Activated CD8-positive, alpha-beta memory T cell treated with anti-CD3 and anti-CD28 coated beads, Interleukin-2, amount 50 U/mL, for 24 hours (primary cell): ENCODE measurements around the gene RRN3.
"Not testable (repeated sequence)": the region's sequence is repeated elsewhere in the genome, so short reads cannot be mapped to it uniquely, and the experiment has no call there.

Experiments used
- DNase-seq: peaks from one replicate; pipeline ENCODE4 v3.0.0-alpha.2; 2020; ENCODE audit errors: extremely low read depth

Gene RRN3, protein sequence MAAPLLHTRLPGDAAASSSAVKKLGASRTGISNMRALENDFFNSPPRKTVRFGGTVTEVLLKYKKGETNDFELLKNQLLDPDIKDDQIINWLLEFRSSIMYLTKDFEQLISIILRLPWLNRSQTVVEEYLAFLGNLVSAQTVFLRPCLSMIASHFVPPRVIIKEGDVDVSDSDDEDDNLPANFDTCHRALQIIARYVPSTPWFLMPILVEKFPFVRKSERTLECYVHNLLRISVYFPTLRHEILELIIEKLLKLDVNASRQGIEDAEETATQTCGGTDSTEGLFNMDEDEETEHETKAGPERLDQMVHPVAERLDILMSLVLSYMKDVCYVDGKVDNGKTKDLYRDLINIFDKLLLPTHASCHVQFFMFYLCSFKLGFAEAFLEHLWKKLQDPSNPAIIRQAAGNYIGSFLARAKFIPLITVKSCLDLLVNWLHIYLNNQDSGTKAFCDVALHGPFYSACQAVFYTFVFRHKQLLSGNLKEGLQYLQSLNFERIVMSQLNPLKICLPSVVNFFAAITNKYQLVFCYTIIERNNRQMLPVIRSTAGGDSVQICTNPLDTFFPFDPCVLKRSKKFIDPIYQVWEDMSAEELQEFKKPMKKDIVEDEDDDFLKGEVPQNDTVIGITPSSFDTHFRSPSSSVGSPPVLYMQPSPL

GRCh38 chr16:15093955-15094827, at the start of gene RRN3:
RRN3 (minus strand) TSS chr16:15094272; CDS start chr16:15094233, 39 bp downstream.
- DNase-seq: peak; percentile 68

GRCh38 chr16:15143601-15144091, 49.6 kb upstream of the RRN3 start:
- not testable (repeated sequence) for DNase-seq

GRCh38 chr16:15142891-15143600, 49.0 kb upstream of the RRN3 start:
- not testable (repeated sequence) for DNase-seq

GRCh38 chr16:15142107-15142890, 48.2 kb upstream of the RRN3 start:
- DNase-seq: not testable (repeated sequence)

DNA sequence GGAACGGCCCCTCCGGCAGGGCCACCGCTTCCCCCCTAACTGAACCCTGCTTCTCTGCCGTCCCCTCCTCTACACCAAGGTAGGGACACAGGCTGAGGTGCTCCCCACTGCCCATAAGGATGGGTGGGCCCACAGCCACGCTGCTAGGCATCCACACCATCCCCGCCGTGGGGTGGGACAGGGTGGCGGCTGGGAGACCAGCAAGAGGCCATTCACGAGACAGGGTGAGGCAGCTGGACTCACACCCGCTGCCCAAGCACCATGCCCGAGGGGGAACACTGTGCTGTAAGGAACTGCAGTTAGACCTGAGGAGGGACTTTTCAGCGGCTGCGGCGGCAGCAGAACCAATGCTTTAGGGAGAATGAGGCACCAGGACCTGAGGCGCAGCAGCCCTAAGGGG, 47.5 kb upstream of the RRN3 start:
- DNase-seq: no peak

DNA sequence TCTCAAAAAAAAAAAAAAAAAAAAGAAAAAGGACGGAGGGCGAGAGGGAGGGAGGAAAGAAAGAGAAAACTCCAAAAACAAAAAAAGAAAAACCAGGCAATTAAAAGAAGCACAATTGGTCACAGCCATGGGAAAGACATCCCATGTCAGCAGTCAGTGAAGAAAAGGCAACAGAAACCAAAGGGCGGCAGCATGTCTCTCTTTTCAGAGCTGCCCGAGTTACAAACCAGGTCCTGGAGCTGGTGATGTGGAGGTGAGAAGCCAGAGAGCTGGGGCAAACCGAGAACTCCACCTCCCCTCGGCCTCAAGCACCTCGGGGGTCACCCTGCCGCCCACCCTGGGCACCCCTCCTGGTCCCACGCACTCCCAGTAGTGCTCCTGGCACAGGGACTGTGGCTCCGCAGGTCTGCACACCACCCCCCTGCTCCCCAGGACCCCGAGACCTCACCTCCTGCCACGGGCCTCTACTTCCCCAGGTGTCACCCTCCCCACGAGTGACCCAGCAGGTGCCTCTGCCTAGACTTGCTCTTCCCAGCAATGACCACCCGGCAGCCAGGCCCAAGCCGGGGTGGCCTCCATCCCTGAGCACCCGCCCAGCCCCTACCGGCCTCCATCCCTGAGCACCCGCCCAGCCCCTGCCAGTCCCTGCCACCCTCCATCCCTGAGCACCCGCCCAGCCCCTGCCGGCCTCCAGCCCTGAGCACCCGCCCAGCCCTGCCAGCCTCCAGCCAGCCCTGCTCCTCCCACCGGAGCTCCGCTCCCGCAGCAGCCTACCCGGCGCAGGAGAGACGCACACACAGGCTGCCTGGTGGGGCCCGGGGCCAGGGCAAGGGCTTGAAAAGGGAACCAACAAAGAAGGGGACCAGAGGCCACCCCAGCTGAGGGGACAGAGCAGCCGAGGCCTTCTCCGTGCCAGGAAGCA, 46.6 kb upstream of the RRN3 start:
- DNase-seq: not testable (repeated sequence)

DNA sequence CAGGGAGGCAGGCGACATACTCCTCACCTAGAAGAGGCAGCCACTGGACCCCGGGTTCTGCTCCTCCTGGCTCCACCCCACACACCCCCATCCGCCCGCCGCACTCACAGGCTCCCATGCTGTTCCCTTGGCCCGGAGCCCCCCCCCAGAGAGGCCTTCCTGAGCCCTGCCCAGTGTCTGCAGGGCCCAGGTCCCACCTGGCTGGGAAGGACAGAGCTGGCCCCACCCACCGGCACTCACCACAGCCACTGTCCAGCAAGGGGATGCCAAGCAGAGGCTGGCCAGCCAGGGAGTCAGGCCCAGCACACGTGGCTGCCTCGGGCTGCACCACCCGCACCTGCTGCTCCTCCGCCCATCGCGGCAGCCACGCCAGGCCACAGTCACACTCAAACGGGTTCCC, 43.4 kb upstream of the RRN3 start:
- not testable (repeated sequence) for DNase-seq

DNA sequence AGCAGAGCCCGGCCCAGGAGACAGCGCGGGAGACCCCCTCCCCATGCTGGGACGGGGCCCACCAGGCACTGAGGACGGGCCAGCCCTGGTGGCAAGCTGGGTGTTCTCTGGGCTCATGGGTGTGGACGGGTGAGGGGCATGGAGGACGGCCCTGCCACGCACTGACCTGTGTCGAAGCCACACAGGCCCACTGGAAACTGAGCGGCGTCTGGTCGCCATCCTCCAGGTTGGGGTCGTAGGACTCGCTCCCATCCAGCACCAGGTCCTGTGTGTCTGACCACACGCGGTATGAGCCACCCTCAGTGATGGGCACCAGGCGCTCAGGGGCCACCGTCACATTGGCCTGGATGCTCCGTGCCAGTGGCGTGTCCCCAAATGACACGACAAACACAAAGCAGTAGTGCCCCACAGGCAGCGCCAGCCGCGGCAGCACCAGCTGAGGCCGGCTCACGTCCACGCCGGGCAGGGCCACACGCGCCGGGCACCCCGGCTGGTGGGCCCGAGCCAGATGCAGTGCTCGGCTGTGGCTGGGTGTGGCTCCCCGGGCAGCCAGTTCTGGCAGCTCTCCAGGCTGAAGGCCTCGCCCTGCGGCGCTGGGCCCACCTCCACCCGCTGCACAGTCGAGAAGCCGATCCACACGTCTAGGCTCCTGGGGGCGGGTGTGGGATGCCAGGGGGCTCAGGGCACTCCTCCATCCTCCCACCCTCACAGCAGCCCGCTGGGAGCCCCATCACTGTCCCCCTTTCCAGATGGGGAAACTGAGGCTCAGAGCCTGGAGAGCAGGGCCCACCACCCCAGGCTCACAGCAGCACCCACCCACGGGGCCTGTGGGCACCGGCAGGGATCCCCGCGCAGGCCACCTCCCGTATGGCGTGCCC, 41.6 kb upstream of the RRN3 start:
- not testable (repeated sequence) for DNase-seq

DNA sequence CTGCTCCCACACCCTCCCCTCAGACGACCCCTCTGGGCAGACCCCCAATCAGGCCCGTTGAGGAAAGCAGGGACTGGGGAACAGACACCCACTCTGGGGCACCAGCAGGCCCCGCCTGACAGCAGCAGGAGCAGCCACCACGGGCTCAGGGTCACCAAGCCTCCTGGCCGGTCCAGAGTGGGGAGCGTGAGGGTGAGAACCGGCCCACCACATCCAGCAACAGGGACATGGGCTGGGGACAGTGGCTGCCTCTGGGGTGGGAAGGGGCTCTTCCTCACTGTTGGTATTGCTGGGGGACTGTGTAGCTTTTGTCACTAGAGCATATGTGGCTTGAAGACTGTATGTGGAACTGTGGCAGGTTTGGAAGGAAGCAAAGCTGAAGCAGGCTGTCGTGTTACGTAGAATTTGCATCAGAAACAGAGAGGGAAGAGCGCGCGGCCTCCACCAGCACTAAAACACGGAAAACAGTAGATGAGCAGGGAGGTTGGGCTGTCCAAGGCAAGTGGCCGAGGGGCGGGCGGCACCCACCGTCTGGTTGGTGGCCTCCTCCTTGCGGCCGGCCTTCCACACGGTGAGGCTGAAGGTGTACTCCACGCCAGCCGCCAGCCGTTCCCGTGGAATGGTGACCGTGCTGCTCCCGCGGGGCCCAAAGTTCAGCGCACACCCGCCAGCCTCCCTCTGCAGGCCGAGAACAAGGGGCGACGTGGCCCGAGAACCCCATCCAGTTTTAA, 40.8 kb upstream of the RRN3 start:
- DNase-seq: not testable (repeated sequence)

- not testable (repeated sequence) for DNase-seq
These were observed 39.5 kb upstream of the RRN3 start for GRCh38 chr16:15133554-15133953.

GRCh38 chr16:15132719-15133428, 38.8 kb upstream of the RRN3 start:
- DNase-seq: not testable (repeated sequence)

DNA sequence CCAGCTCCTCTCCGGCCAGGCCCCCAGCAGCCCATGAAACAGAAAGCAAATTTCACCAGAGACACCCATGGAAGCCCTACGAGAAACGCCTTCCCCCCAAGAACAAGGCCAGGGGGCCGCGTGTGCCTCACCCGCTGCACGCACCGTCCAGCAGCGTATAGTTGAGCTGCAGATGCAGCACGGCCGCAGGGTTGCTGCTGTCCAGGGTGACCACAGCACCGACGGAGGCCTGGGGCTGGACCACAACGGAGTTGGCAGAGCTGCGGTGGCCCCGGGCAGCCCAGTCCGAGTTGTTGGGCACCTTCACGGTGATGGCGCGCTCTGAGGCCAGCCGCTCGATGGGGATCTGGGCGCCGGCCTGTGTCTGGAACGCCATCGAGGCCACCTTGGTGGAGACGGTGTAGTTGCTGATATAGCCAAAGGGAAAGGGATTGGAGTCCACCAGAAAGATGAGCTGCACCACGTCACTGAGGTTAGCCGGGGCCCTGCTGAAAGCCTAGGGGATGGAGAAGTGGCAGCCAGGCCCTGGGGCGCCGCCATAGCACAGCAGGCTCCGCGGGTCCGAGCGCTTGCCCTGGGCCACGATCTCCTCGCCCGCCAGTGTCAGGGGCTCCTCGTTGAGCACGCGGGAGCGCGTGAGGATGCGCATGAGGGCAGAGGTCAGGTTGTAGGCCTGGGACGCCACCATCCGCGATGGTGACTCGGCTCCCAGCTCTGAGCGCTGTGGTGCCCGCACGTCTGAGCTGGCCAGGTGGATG, 37.0 kb upstream of the RRN3 start:
- not testable (repeated sequence) for DNase-seq

DNA sequence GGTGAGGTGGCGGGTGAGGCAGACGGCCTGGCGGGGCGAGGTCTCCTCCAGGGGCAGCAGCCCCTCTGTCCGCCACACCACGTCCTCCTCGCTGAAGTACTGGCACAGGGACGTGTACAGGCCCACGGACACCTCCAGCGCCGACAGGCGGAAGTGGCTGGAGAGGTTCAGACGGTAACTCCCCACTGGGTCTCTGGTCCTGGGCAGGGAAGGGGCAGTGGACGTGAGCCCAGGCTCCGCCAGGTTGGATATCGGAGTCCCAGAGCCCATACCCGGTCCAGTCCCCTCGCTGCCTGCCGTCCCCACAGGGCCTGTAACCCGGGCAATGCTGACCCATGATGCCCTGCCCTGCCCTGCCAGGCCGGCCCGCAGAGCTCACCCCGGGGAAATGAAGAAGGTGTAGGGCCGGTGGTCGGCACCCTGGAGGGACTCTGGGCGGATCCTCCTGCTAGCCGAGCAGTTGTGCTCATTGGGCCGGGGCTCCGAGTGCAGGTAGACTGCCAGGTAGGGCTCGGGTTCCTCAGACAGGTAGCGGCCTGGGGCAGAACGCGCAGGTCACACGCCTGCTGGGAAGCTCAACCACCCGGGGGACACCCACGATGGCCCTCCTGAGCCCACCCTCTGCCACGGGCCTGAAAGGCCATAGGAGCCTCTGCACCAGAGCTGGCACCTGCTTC, 36.3 kb upstream of the RRN3 start:
- not testable (repeated sequence) for DNase-seq

DNA sequence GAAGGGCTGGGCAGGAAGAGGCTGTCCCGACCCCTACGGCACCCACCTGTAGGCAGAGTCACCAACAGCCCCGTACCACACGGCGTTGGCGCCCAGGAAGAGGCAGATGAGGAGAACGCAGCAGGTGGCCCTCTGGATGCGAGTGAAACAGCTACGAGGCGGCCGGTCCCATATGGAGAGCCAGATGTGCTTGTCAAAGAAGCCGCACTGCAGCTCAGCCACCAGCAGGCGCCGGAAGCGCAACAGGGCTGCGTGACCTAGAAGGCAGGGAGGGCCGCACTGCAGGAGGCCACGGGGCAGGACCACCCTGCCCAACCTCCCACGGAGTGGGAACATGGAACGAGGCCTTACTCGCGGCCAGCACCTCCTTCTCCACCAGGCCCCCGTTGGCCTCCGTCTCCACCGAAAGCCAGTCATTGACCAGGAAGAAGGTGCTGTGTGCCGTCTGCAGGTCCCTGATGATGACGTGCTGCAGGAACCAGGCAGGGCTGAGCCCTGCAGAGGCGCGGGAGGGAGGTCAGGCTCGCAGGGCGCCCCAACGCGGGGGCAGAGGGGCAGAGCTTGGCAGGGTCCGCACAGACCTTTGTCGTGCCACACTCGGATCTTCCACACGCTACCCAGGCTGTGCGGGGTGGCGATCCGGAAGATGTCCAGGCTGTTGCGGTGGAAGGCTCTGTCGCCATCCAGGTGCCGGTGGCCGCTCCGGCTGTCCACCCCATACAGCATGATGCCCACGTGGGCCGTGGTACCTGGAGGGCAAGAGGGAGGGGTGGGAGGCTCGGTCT, 33.8 kb upstream of the RRN3 start:
- DNase-seq: not testable (repeated sequence)
